IgD-negative memory B cell (primary cell): Measurements from ENCODE around the gene GABBR2. TPM values are rescaled to one million over a fixed set of nuclear protein-coding genes. Genes with fewer than 3 reads are reported as not detected.

Experiments
- H3K27ac Mint-ChIP-seq, 3 donors: one replicate each; pipeline ENCODE4 v1.8.0; 2020 to 2022; ENCODE audit warnings: mild to moderate bottlenecking in 3 of 3, mixed read lengths in 3 of 3, moderate library complexity in 1 of 3
- H3K27me3 Mint-ChIP-seq: one replicate; pipeline ENCODE4 v1.8.0; 2021; ENCODE audit warnings: mixed read lengths
- H3K36me3 Mint-ChIP-seq: one replicate; pipeline ENCODE4 v1.8.0; 2020; ENCODE audit warnings: mild to moderate bottlenecking, mixed read lengths
- H3K4me1 Mint-ChIP-seq, 3 donors: one replicate each; pipeline ENCODE4 v1.8.0; 2020 to 2022; ENCODE audit warnings: mixed read lengths in 3 of 3, mild to moderate bottlenecking in 1 of 3
- H3K4me3 Mint-ChIP-seq, 4 donors: one replicate each; pipeline ENCODE4 v1.8.0; 2020 to 2022; ENCODE audit warnings: mild to moderate bottlenecking in 4 of 4, mixed read lengths in 4 of 4, moderate library complexity in 3 of 4
- H3K9me3 Mint-ChIP-seq, 3 donors: one replicate each; pipeline ENCODE4 v1.8.0; 2020 to 2021; ENCODE audit warnings: mixed read lengths in 3 of 3, mild to moderate bottlenecking in 1 of 3
- polyA plus RNA-seq: library from polyadenylated mRNA; unstranded; fragments of 300-500 nt; fragmentation: Illumina TruSeq; gene quantifications from one replicate; pipeline ENCODE4 v1.2.3, GENCODE V29; 2021

GABBR2 gene
- polyA plus RNA-seq, 1 donor from 2014 or later = not detected

DNA sequence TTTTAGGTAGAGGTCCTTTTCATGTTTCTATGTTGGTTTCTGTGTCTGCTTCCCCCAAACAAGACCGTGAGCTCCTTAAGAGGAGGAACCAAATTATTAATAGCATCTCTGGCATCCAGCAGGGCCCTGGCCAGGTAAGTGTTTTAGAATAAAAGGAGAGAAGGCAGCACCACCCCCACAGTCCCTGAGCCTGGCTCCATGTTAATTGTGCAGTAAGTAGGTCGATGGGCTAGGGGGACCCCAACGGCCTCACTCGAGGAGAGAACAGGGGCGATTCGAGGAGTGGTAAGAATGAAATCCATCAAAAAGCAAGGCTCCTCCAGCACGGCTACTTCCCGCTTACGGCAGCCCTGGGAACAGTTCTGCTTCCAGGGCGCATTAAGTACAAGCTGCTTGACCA lies 67.0 kb downstream of the GABBR2 start:
- peaks cover 20% of the 10 kb centered on the region for H3K27me3 Mint-ChIP-seq
- H3K27ac Mint-ChIP-seq = no peak overlapping the region
- no peaks in the 10 kb centered on the region for H3K4me1 Mint-ChIP-seq
- no peak overlapping the region for H3K4me3 Mint-ChIP-seq
- H3K36me3 Mint-ChIP-seq = no peaks in the 10 kb centered on the region
- H3K9me3 Mint-ChIP-seq = peaks cover 0 to 2% (median 0%) of the 10 kb centered on the region in 3 donors

DNA sequence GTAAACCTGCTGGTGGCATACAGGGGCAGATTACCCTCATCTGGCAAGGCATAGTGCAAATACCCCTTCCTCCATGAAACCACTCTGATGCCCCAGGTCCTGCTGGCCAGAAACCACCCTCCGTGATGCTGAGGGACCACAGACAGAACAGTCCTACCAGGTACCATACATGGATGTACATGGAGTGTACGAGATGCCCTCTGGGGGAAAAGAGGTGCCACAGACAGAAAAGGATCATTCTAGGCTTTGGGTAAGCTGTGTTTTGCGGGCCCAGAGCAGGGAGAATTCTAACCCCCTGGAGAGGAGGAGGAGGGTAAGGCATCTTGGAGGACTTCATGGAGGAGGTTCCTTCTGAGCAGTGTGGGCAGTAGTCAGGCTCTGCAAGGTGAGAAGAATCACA lies 68.3 kb downstream of the GABBR2 start:
- H3K9me3 Mint-ChIP-seq = peaks cover 0 to 3% (median 2%) of the 10 kb centered on the region in 3 donors

GRCh38 chr9:98639133-98639532 lies 69.6 kb downstream of the GABBR2 start:
- Mint-ChIP-seq H3K27me3 (peaks cover 14% of the 10 kb centered on the region), H3K36me3 (no peaks in the 10 kb centered on the region), H3K27ac (no peak overlapping the region), H3K4me3 (no peak overlapping the region), H3K9me3 (peaks cover 0 to 3% (median 2%) of the 10 kb centered on the region in 3 donors), H3K4me1 (no peaks in the 10 kb centered on the region)

More for the DNA sequence above, 68.3 kb downstream of the GABBR2 start:
- Mint-ChIP-seq H3K4me1 (no peaks in the 10 kb centered on the region), H3K36me3 (no peaks in the 10 kb centered on the region), H3K27me3 (peaks cover 16% of the 10 kb centered on the region), H3K27ac (no peak overlapping the region), H3K4me3 (no peak overlapping the region)

DNA sequence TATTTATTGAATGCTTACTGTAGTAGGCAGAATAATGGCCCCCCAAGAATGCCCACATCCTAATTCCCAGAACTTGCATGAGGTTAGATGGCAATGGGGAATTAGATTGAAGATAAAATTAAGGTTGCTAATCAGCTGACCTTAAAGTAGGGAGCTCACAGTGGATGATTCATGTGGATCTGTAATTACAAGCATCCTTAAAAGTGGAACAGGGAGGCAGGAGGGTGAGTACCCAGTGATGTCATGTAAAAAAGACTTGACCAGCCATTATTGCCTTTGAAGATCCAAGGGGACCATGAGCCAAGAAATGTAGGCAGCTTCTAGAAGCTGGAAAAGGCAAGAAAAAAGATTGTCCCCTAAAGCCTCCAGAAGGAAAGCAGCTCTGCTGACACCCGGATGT lies 71.4 kb downstream of the GABBR2 start:
- peaks cover 10% of the 10 kb centered on the region for H3K27me3 Mint-ChIP-seq
- no peaks in the 10 kb centered on the region for H3K4me1 Mint-ChIP-seq
- no peaks in the 10 kb centered on the region for H3K36me3 Mint-ChIP-seq
- no peak overlapping the region for H3K27ac Mint-ChIP-seq
- H3K9me3 Mint-ChIP-seq = peaks cover 0 to 3% (median 0%) of the 10 kb centered on the region in 3 donors
- no peak overlapping the region for H3K4me3 Mint-ChIP-seq

DNA sequence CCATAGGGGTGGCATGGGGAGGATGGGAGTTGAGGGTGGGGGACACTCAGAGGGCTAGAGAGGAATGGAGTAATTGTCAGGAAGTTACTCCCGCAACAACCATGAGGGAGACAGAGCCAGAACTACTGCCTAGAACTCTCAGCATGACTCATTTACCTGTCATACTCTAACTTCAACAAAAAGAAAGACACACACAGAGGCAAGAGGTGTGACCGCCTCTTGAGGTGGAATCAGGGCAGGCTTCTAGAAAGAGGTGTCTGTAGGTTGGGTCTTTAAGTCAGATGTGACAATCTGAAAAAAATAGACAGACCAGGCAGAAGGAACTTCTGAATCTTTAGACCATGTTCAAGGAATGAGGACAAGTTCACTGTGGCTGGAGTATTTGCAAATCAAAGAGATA lies 73.4 kb downstream of the GABBR2 start:
- no peak overlapping the region for H3K4me3 Mint-ChIP-seq
- H3K27ac Mint-ChIP-seq = no peak overlapping the region
- H3K9me3 Mint-ChIP-seq = peaks cover 0 to 3% (median 0%) of the 10 kb centered on the region in 3 donors
- H3K4me1 Mint-ChIP-seq = no peaks in the 10 kb centered on the region
- no peaks in the 10 kb centered on the region for H3K36me3 Mint-ChIP-seq
- H3K27me3 Mint-ChIP-seq = peaks cover 6% of the 10 kb centered on the region

GRCh38 chr9:98634685-98635336 lies 73.9 kb downstream of the GABBR2 start:
- no peaks in the 10 kb centered on the region for H3K36me3 Mint-ChIP-seq
- peak overlapping the region in 1 of 4 donors; percentile 5 for H3K4me3 Mint-ChIP-seq
- H3K27ac Mint-ChIP-seq = no peak overlapping the region
- H3K4me1 Mint-ChIP-seq = no peaks in the 10 kb centered on the region
- H3K27me3 Mint-ChIP-seq = peaks cover 4% of the 10 kb centered on the region
- H3K9me3 Mint-ChIP-seq = peaks cover 0 to 3% (median 0%) of the 10 kb centered on the region in 3 donors

DNA sequence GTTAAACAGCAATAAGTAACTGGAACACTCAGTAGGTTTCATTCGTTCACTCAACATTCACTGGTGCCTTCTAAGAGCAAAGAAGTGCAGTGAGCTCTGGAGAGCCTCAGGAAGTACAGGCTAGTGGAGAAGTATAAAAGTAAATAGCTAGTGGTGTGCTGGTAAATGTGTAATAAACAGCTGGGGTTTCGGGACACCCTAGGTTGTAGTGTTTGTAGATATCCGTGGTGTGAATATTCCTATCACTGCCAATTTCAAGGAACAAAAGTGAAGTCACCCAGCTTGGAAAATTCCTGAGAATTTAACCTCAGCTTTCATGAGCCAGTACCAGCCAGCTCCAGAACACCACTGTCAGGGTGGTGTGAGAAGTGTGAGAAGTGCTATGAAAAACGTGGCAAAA lies 75.9 kb downstream of the GABBR2 start:
- Mint-ChIP-seq H3K4me1 (no peaks in the 10 kb centered on the region), H3K9me3 (peaks cover 0 to 3% (median 0%) of the 10 kb centered on the region in 3 donors), H3K27me3 (peaks cover 5% of the 10 kb centered on the region)

GRCh38 chr9:98627296-98627695 lies 81.4 kb downstream of the GABBR2 start:
- H3K27me3 Mint-ChIP-seq = peaks cover 27% of the 10 kb centered on the region
- no peak overlapping the region for H3K4me3 Mint-ChIP-seq
- H3K36me3 Mint-ChIP-seq = peaks cover 2% of the 10 kb centered on the region
- H3K27ac Mint-ChIP-seq = no peak overlapping the region
- H3K9me3 Mint-ChIP-seq = no peaks in the 10 kb centered on the region
- peaks cover 0 to 3% (median 0%) of the 10 kb centered on the region in 3 donors for H3K4me1 Mint-ChIP-seq

More for the DNA sequence above, 75.9 kb downstream of the GABBR2 start:
- H3K36me3 Mint-ChIP-seq = no peaks in the 10 kb centered on the region
- no peak overlapping the region for H3K4me3 Mint-ChIP-seq
- no peak overlapping the region for H3K27ac Mint-ChIP-seq

DNA sequence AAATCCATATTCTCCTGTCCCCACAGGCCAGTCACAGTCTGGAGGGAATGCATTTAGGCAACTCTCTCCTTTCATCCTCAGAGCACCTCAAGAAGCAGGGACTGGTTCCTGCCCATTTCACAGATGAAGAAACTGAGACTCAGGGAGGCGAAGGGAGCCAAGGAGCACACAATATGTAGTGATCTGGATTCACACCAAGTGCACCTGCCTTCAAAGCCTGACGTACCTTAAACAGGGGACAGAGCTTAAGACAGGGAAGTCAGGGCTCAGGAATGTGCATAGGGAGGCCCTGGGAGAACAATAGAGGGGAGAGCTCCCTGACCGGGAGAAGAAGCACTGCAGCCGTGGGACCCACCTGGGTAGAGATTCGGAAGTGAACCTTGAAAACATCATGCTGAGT lies 83.0 kb downstream of the GABBR2 start:
- Mint-ChIP-seq H3K4me1 (peaks cover 0 to 3% (median 0%) of the 10 kb centered on the region in 3 donors), H3K36me3 (peaks cover 2% of the 10 kb centered on the region), H3K27me3 (peaks cover 26% of the 10 kb centered on the region), H3K27ac (no peak overlapping the region), H3K4me3 (no peak overlapping the region), H3K9me3 (no peaks in the 10 kb centered on the region)

GRCh38 chr9:98619788-98620187 lies 88.9 kb downstream of the GABBR2 start:
- H3K27ac Mint-ChIP-seq = peak overlapping the region in 1 of 3 donors; percentile 16
- H3K36me3 Mint-ChIP-seq = peaks cover 2% of the 10 kb centered on the region
- no peaks in the 10 kb centered on the region for H3K4me1 Mint-ChIP-seq
- no peaks in the 10 kb centered on the region for H3K9me3 Mint-ChIP-seq
- no peak overlapping the region for H3K4me3 Mint-ChIP-seq
- H3K27me3 Mint-ChIP-seq = peaks cover 13% of the 10 kb centered on the region

DNA sequence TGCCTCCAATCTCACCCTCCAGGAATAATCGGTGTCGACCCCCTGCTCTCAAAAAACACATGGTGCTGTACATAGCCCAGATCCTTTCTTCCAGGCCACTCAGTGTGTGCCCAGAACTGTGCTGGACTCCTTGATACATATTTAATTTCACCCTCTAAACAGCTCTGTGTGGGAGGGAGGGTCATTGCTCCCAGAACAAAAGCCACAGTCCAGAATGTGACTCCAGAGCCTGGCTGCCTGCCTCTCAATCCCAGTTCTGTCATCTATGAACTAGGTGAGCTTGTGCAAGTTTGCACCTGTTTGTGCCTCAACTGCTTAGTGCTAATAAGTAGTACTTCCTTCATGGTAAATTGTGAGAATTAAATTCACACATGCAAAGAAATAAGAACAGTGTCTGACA lies 93.1 kb downstream of the GABBR2 start:
- Mint-ChIP-seq H3K9me3 (no peaks in the 10 kb centered on the region), H3K27me3 (peaks cover 12% of the 10 kb centered on the region), H3K4me1 (no peaks in the 10 kb centered on the region), H3K4me3 (no peak overlapping the region), H3K27ac (no peak overlapping the region), H3K36me3 (no peaks in the 10 kb centered on the region)

GRCh38 chr9:98614941-98615340 lies 93.8 kb downstream of the GABBR2 start:
- H3K27me3 Mint-ChIP-seq = peaks cover 12% of the 10 kb centered on the region
- H3K36me3 Mint-ChIP-seq = no peaks in the 10 kb centered on the region
- no peak overlapping the region for H3K27ac Mint-ChIP-seq
- H3K4me1 Mint-ChIP-seq = no peaks in the 10 kb centered on the region
- H3K4me3 Mint-ChIP-seq = no peak overlapping the region
- no peaks in the 10 kb centered on the region for H3K9me3 Mint-ChIP-seq

DNA sequence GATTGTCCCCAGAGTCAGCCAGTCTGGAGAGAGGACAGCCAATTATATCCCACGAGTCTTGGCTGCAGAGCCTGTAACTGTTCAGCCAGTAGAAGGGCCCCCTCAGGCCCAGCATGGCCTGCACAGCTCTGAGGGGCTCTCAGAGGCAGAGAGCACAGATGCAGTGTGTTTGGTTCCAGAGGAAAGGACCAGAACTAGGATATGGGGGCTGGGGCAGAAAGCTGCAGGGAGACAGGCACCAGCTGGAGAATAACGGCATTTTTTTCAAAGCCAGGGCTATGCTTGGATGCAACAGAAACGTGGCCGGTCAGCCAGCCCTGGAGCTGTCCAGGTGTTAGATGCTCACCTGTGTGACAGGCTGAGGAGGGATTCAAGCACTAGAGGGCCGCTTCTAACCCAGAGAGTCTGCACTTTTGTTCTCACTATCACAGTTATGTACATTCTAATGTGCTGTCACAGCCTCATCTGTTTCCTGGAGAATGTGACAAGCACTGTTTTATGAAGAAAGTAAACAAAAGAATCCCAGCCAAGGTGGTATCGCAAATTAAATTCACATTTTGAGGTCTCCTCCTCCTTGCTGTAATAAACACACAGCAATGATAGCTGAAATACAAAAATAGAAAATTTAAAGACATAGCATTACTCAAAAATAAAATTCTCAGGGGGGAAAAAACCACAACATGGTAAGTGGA lies 96.5 kb downstream of the GABBR2 start:
- H3K27ac Mint-ChIP-seq = peak overlapping the region in 1 of 3 donors; percentile 36
- H3K27me3 Mint-ChIP-seq = peaks cover 12% of the 10 kb centered on the region
- no peaks in the 10 kb centered on the region for H3K36me3 Mint-ChIP-seq
- no peaks in the 10 kb centered on the region for H3K9me3 Mint-ChIP-seq
- no peak overlapping the region for H3K4me3 Mint-ChIP-seq
- H3K4me1 Mint-ChIP-seq = no peaks in the 10 kb centered on the region

- peaks cover 11% of the 10 kb centered on the region for H3K27me3 Mint-ChIP-seq
- H3K4me3 Mint-ChIP-seq = no peak overlapping the region
- H3K4me1 Mint-ChIP-seq = no peaks in the 10 kb centered on the region
- no peak overlapping the region for H3K27ac Mint-ChIP-seq
- H3K36me3 Mint-ChIP-seq = no peaks in the 10 kb centered on the region
- H3K9me3 Mint-ChIP-seq = no peaks in the 10 kb centered on the region
Observed at GRCh38 chr9:98611319-98611718, 97.4 kb downstream of the GABBR2 start.

DNA sequence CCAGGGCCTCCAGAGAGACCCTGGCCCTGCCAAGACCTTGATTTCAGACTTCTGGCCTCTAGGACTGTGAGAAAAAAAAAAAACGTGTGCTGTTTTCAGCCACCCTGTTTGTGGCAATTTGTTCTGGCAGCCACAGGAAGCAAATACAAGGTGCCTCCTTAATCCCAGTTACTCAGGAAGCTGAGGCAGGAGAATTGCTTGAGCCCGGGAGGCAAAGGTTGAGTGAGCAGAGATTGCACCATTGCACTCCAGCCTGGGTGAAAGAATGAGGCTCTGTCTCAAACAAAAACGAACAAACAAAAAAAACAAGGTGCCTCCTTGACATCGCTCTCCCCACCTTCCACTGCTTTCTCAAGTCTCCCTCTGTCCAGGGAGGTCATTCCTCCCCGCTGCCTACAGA lies 98.0 kb downstream of the GABBR2 start:
- Mint-ChIP-seq H3K27ac (no peak overlapping the region), H3K36me3 (no peaks in the 10 kb centered on the region), H3K4me3 (no peak overlapping the region), H3K4me1 (no peaks in the 10 kb centered on the region), H3K9me3 (no peaks in the 10 kb centered on the region), H3K27me3 (peaks cover 12% of the 10 kb centered on the region)

- Mint-ChIP-seq H3K27ac (peak overlapping the region in 1 of 3 donors; percentile 47), H3K27me3 (peaks cover 12% of the 10 kb centered on the region), H3K9me3 (no peaks in the 10 kb centered on the region), H3K4me1 (no peaks in the 10 kb centered on the region), H3K4me3 (no peak overlapping the region), H3K36me3 (no peaks in the 10 kb centered on the region)
Observed at GRCh38 chr9:98610211-98610610, 98.5 kb downstream of the GABBR2 start.
